Mammary epithelial cell (primary cell): ENCODE data around the gene AKT3.

ENCODE experiments used
- CTCF ChIP-seq, 2 donors: IDR thresholded peaks in 1 of 2; conservative IDR thresholded peaks in 1 of 2; 2 replicates each; pipeline ENCODE4 v1.5.1; 2011 to 2012; ENCODE audit warnings: inconsistent platforms in 2 of 2, low read length in 2 of 2, mild to moderate bottlenecking in 2 of 2, control low read depth in 1 of 2, low read depth in 1 of 2; ENCODE audit not compliant: insufficient read depth in 1 of 2; ENCODE audit errors: extremely low read depth in 1 of 2
- EZH2 ChIP-seq: IDR thresholded peaks from 2 replicates; pipeline ENCODE4 v1.6.1; 2012; ENCODE audit warnings: low read length, inconsistent platforms, borderline replicate concordance

GRCh38 chr1:243883551-243883950 lies 33.5 kb upstream of the AKT3 start:
- TF ChIP-seq CTCF (conservative IDR thresholded peaks at IDR 0.05 in 1 of 2, IDR thresholded peaks at IDR 0.05 in 1 of 2; ENCODE audit: extremely low read depth in 1 of 2, insufficient read depth in 1 of 2, low read depth in 1 of 2, low read length in 2 of 2) (no peak), EZH2 (no peak)
